Stimulated activated naive CD8-positive, alpha-beta T cell treated with anti-CD3 and anti-CD28 coated beads, Interleukin-15, Interleukin-2, amounts not matched to agents 100 ng/mL and 50 ng/mL, for 24 hours (primary cell): Measurements from ENCODE around the gene AFF4.

ENCODE experiments used
- H3K27ac Mint-ChIP-seq: one replicate; pipeline ENCODE4 v1.8.0; 2021; ENCODE audit warnings: mild to moderate bottlenecking, mixed read lengths
- H3K27me3 Mint-ChIP-seq: one replicate; pipeline ENCODE4 v1.8.0; 2021; ENCODE audit warnings: mixed read lengths
- H3K36me3 Mint-ChIP-seq: one replicate; pipeline ENCODE4 v1.8.0; 2021; ENCODE audit warnings: low read depth, mixed read lengths
- H3K4me1 Mint-ChIP-seq: one replicate; pipeline ENCODE4 v1.8.0; 2021; ENCODE audit warnings: low read depth, mixed read lengths
- H3K4me3 Mint-ChIP-seq: one replicate; pipeline ENCODE4 v1.8.0; 2021; ENCODE audit warnings: mild to moderate bottlenecking, mixed read lengths
- H3K9me3 Mint-ChIP-seq: one replicate; pipeline ENCODE4 v1.8.0; 2021; ENCODE audit warnings: mixed read lengths

AFF4 gene

DNA sequence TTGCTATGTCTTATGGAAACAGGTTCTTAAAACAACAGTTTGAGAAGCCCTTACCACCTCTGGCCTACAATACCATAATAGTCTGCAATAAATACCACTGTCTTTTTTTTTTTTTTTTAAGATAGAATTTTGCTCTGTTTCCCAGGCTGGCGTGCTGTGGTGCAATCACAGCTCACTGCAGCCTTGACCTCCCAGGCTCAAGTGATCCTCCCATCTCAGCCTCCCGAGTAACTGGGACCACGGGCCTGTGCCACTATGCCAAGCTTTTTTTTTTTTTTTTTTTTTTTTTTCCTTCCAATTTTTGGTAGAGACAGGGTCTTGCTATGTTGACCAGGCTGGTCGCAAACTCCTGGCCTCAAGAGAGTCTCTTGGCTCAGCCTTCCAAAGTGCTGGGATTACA, 37.0 kb downstream of the AFF4 start:
- H3K27me3 Mint-ChIP-seq, result no peaks in the 10 kb centered on the region
- no peaks in the 10 kb centered on the region for H3K4me1 Mint-ChIP-seq
- no peak overlapping the region for H3K4me3 Mint-ChIP-seq
- no peak overlapping the region for H3K27ac Mint-ChIP-seq
- H3K36me3 Mint-ChIP-seq, result peaks cover 61% of the 10 kb centered on the region
- H3K9me3 Mint-ChIP-seq, result no peaks in the 10 kb centered on the region

DNA sequence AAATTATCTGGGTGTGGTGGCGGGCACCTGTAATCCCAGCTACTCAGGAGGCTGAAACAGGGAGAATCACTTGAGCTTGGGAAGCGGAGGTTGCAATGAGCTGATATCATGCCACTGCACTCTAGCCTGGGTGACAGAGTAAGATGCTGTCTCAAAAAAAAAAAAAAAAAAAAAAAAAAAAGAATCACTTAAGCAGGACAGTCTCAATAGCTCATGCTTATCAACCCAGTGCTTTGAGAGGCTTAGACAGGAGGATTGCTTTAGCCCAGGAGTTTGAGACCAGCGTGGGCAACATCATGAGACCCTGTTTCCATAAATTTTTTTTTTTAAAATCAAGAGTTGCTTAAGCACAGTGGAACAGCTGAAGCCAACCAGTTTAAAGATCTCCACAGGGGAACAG, 47.3 kb downstream of the AFF4 start:
- Mint-ChIP-seq H3K4me3 (no peak overlapping the region), H3K4me1 (peaks cover 3% of the 10 kb centered on the region), H3K27me3 (no peaks in the 10 kb centered on the region), H3K36me3 (peaks cover 29% of the 10 kb centered on the region), H3K9me3 (no peaks in the 10 kb centered on the region), H3K27ac (peak overlapping the region; percentile 1)

DNA sequence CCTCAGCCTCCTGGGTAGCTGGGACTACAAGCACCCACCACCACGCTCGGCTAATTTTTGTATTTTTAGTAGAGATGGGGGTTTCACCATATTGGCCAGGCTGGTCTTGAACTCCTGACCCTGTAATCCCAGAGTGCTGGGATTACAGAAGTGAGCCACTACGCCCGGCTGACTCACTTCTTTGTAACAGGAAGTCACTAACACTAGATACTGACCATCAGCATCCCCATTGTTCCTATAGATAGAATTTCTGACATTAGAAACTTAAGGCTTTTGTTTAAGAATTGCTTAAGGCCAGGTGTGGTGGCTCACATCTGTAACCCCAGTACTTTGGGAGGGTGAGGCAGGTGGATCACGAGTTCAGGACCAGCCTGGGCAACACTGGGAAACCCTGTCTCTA, 47.8 kb downstream of the AFF4 start:
- no peak overlapping the region for H3K4me3 Mint-ChIP-seq
- no peak overlapping the region for H3K27ac Mint-ChIP-seq
- H3K4me1 Mint-ChIP-seq, result peaks cover 3% of the 10 kb centered on the region
- H3K27me3 Mint-ChIP-seq, result no peaks in the 10 kb centered on the region
- H3K36me3 Mint-ChIP-seq, result peaks cover 30% of the 10 kb centered on the region
- H3K9me3 Mint-ChIP-seq, result no peaks in the 10 kb centered on the region

DNA sequence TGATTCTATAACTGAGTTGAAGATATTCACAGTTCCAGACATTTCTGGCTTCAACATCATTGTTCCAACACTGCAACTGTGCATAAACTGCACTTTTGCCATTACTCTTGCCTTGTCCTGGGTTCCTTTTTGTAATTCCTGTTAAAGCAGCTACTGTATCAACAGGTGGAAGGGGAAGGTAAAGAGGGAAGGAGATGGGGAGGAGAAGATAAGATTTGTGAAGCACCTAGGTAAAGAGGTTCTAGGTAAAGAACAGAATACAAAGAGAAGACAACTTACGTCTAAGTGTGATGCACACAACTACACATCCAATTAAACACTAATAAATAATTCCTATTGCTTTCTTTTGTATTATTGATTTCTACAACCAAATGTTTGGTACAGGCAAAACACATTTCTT, 53.7 kb downstream of the AFF4 start:
- H3K4me1 Mint-ChIP-seq, result peaks cover 3% of the 10 kb centered on the region
- no peak overlapping the region for H3K27ac Mint-ChIP-seq
- H3K36me3 Mint-ChIP-seq, result peaks cover 37% of the 10 kb centered on the region
- no peak overlapping the region for H3K4me3 Mint-ChIP-seq
- H3K27me3 Mint-ChIP-seq, result no peaks in the 10 kb centered on the region
- no peaks in the 10 kb centered on the region for H3K9me3 Mint-ChIP-seq

DNA sequence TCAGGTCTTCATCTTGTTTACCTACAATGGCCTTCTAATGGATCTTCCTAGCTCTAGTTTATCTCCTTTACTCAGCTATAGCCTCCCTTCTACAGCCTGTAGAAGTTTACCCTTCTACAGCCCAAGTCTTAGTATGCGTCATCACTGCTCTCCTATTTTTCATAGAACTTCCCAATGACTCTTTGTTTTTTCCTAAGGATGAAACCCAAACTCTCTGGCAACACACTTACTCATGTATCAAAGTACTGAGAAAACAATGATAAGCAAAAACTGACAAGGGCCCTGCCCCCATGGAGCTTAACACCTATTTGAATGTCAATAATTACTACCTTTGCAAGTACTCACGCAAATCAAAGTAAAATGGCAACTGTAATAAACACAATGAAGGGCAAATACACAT, 56.3 kb downstream of the AFF4 start:
- Mint-ChIP-seq H3K27me3 (no peaks in the 10 kb centered on the region), H3K4me1 (peaks cover 3% of the 10 kb centered on the region), H3K27ac (no peak overlapping the region), H3K36me3 (peaks cover 48% of the 10 kb centered on the region), H3K4me3 (no peak overlapping the region), H3K9me3 (no peaks in the 10 kb centered on the region)

DNA sequence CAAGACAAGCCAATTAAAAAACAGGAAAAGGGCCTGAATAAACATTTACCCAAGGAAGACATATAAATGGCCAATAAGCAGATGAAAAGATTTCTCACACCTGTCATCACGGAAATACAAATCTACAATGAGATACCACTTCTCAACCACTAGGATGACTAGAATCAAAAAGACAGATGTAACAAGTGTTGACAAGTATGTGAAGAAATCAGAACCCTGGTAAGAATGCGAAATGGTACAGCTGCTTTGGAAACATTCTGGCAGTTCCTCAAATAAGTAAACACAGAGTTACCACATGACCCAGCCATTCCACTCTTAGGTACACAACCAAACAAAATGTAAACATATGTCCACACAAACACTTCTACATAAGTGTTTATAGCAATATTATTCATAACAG, 57.5 kb downstream of the AFF4 start:
- Mint-ChIP-seq H3K27ac (no peak overlapping the region), H3K9me3 (no peaks in the 10 kb centered on the region), H3K4me3 (no peak overlapping the region), H3K36me3 (peaks cover 44% of the 10 kb centered on the region), H3K27me3 (no peaks in the 10 kb centered on the region), H3K4me1 (peaks cover 3% of the 10 kb centered on the region)

DNA sequence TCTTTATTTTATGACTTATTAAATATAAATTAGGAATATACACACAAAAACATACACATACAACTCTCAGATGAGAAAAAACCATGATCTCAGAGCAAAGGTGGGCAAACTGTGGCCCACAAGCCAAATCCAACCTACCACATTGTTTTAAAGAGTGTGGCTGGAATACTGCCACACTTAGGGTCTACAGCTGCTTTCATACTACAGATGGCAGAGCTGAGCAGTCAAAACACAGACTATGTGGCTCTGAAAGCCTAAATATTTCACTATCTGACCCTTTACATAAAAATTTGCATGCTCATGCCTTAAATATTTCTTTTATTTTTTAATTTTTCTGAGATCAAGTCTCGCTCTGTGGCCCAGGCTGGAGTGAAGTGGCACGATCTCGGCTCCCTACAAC, 61.7 kb downstream of the AFF4 start:
- no peaks in the 10 kb centered on the region for H3K9me3 Mint-ChIP-seq
- no peak overlapping the region for H3K27ac Mint-ChIP-seq
- H3K36me3 Mint-ChIP-seq, result peaks cover 42% of the 10 kb centered on the region
- H3K4me3 Mint-ChIP-seq, result no peak overlapping the region
- no peaks in the 10 kb centered on the region for H3K4me1 Mint-ChIP-seq
- no peaks in the 10 kb centered on the region for H3K27me3 Mint-ChIP-seq

DNA sequence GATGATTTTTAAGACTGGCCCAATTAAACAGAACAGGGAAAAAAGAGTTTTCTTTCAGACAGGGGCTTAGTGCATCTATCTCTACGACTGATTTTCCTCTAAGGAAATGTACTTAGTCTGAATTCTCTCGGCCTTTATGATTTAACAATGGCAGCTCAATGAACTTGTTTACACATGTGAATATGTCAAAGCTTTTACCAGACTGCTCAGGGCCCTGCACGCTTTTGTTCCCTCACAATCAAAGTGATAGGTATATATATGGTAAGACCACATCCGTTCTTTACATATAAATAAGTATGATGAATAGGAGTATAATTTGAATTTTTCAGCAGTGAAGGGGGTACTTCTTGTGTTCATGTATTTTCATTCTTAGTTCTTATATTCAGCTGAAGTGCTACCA, 62.4 kb downstream of the AFF4 start:
- no peak overlapping the region for H3K4me3 Mint-ChIP-seq
- H3K4me1 Mint-ChIP-seq, result no peaks in the 10 kb centered on the region
- H3K27me3 Mint-ChIP-seq, result no peaks in the 10 kb centered on the region
- H3K36me3 Mint-ChIP-seq, result peaks cover 49% of the 10 kb centered on the region
- no peak overlapping the region for H3K27ac Mint-ChIP-seq
- H3K9me3 Mint-ChIP-seq, result no peaks in the 10 kb centered on the region

DNA sequence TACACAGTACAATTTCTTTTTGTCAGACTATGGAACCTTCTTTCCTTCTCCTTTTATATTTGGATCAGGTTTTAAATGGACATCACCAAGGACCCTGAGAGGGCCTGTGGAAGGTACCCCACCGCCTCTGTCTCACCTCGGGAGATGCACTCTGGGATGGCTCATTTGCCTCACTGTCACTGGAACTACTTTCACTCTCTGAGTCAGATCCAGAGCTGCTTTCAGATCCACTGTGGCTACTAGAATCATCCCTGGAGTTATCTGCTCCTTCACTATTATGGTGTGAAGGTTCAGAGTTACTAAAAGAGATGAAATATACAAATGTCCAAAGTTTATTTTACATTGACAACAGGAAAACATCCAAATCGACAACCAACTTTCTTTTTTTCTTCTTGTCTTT, 65.3 kb downstream of the AFF4 start:
- H3K36me3 Mint-ChIP-seq, result peaks cover 42% of the 10 kb centered on the region
- no peaks in the 10 kb centered on the region for H3K9me3 Mint-ChIP-seq
- no peaks in the 10 kb centered on the region for H3K27me3 Mint-ChIP-seq
- no peaks in the 10 kb centered on the region for H3K4me1 Mint-ChIP-seq
- H3K4me3 Mint-ChIP-seq, result no peak overlapping the region
- no peak overlapping the region for H3K27ac Mint-ChIP-seq

DNA sequence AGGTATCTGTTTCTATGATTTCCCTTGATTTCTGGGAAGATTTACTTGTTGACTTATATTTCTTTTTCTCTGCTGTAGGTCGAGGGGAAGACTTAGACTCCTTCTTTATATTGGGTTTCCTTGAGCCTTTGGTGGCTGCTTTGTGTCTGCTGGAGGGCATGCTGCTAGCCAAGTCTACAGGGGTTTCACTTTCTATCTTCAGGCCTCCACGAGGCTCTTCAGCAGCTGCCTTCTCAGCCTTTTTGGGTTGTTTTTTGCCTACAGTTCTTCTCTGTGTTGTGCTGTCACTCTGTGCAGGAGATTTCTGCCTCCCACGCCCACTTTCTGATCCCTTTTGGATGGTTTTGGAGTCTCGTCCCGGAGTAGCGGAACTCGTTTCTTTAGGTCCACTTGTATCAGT, 66.7 kb downstream of the AFF4 start:
- H3K36me3 Mint-ChIP-seq, result peaks cover 52% of the 10 kb centered on the region
- no peak overlapping the region for H3K27ac Mint-ChIP-seq
- no peak overlapping the region for H3K4me3 Mint-ChIP-seq
- H3K9me3 Mint-ChIP-seq, result no peaks in the 10 kb centered on the region
- H3K4me1 Mint-ChIP-seq, result no peaks in the 10 kb centered on the region
- no peaks in the 10 kb centered on the region for H3K27me3 Mint-ChIP-seq

DNA sequence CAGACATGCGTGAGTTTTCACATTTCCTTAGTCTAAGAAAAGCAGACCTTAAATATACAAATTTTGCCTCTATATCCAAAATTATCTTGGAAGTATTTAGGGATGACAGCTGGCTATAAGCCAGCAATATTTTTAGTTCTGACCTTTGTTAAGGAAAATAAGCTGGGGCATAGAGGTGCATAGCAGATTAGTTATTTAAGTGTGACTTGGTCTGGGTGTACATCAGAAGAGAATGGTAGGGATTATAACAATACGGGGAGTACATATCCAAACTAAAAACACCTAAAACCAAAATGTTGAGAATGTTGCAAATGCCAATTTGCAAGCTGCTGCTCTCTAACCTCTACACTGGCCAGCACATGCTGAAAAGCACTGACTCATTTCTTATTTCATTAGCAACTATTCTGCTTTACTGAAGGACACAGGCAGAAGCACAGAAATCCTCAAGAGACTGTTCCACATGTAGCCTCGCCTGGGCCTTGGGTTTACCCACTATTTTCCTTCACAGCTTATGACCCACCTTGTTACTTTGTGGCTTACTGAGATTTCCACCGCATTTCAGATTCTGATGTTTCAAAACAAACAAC, 67.6 kb downstream of the AFF4 start:
- Mint-ChIP-seq H3K36me3 (peaks cover 51% of the 10 kb centered on the region), H3K27ac (no peak overlapping the region), H3K9me3 (no peaks in the 10 kb centered on the region), H3K4me3 (no peak overlapping the region), H3K4me1 (no peaks in the 10 kb centered on the region), H3K27me3 (no peaks in the 10 kb centered on the region)

DNA sequence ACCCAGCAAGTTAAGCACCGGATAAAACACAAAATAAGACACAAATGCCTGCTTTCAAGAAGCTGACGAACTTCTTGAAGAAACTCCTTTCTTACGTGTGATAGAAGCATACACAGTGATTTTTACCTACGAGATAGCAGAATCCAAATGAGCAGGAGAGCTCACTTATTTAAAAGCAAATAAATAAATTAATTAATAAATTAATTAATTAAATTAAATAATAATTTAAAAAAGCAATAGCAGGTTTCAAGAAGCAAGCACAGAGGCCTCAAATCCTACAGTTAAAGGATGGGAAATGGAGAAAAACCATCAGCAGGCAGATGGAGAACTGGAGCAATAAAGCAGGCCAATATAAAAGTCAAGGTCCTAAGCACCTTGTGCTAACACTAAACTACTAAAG, 72.6 kb downstream of the AFF4 start:
- peaks cover 61% of the 10 kb centered on the region for H3K36me3 Mint-ChIP-seq
- no peaks in the 10 kb centered on the region for H3K4me1 Mint-ChIP-seq
- no peaks in the 10 kb centered on the region for H3K9me3 Mint-ChIP-seq
- H3K27me3 Mint-ChIP-seq, result no peaks in the 10 kb centered on the region
- no peak overlapping the region for H3K27ac Mint-ChIP-seq
- no peak overlapping the region for H3K4me3 Mint-ChIP-seq

DNA sequence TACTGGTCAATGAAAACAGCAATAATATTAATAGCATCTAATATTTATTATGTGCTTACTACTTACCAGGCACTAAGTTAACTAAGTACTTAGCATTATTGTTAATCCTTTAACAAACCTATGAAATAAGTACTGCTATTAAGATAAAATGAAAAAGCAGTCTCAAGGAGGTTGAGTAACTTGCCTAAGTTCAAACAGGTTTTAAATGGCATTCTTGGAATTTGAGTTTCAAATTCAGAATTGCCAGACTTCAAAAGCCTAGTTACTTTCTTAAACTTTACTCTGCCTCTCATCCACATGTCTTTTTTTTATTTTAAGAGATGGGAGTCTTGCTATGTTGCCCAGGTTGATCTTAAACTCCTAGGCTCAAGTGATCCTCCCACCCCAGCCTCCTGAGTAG, 73.9 kb downstream of the AFF4 start:
- Mint-ChIP-seq H3K36me3 (peaks cover 63% of the 10 kb centered on the region), H3K4me1 (peaks cover 6% of the 10 kb centered on the region), H3K9me3 (no peaks in the 10 kb centered on the region), H3K27me3 (no peaks in the 10 kb centered on the region), H3K27ac (no peak overlapping the region), H3K4me3 (no peak overlapping the region)

DNA sequence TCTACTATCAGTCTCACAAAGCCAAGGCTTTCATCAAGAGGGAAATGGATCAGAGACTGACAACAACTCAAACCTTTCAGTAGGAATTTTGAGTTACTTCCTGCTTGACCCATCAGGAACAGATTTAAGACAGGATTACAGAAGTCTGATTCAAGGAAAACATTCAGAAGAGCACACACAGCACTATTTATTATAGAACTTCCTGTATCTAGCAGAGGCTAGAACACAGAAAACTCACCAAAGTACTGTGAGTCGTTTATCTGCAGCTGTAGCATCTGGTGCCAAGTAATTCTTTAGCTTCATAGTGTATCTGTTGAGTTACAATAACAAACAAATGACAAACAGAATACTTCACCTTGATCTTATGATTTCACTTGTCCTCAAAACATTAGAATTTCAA, 76.2 kb downstream of the AFF4 start:
- Mint-ChIP-seq H3K27me3 (no peaks in the 10 kb centered on the region), H3K4me1 (peaks cover 6% of the 10 kb centered on the region), H3K4me3 (no peak overlapping the region), H3K27ac (no peak overlapping the region), H3K36me3 (peaks cover 55% of the 10 kb centered on the region), H3K9me3 (no peaks in the 10 kb centered on the region)

DNA sequence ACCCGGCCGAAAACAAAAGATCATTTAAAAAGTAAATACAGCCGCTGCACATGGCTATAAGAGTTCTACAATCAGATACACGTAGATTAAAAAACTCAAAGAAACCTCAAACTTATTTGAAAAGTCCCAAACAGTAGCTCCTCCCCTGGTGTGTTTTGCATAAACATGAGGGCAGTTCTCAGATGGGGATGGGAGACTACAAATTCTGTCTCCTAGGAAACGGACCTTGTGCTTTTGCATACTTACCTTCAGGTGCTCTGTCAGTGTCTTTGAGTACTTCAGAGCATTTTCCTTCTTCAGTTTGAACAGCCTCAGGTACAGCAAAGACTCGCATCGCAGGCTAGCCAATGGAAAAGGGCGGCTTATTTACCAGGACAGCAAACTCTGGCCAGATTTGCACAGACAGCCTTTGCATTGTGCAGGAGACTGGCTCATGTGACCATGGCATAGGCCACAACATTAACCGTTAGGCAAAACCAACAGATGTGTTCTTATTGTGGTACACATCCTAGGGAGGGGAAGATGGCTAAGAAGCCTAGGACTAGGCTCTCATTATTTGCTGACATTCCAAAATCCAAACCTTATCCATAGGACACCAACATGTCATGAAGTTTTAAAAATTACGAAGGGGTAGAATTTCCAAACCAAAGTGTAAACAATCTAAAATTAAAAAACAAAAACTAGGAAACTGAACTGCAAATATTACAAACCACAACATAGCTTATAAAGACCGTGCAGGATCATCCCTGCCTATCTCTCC, 77.2 kb downstream of the AFF4 start:
- Mint-ChIP-seq H3K36me3 (peaks cover 54% of the 10 kb centered on the region), H3K4me3 (no peak overlapping the region), H3K4me1 (peaks cover 6% of the 10 kb centered on the region), H3K27ac (no peak overlapping the region), H3K9me3 (no peaks in the 10 kb centered on the region), H3K27me3 (no peaks in the 10 kb centered on the region)

DNA sequence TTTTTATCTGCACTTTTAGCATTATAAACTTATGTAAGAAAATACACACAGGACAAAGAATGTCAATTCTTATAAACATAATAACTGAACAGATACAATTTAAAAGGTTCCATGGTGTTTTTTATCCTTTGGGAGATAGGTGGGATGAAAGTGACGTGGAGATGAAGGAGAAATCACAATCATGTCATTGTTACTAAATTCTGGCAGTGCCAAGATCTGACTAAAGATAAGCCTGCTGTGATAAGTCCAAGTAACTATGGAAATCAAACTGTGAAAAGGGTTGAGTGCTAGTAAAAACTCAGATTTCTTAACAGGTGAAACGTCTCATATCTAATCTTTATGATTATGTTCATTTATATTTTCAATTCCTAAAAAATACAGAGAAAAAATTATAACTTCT, 78.9 kb downstream of the AFF4 start:
- Mint-ChIP-seq H3K9me3 (no peaks in the 10 kb centered on the region), H3K27me3 (no peaks in the 10 kb centered on the region), H3K36me3 (peaks cover 56% of the 10 kb centered on the region), H3K27ac (no peak overlapping the region), H3K4me3 (no peak overlapping the region), H3K4me1 (peaks cover 6% of the 10 kb centered on the region)
